Measurements from ENCODE around the gene LLPH.

The LLPH gene

DNA sequence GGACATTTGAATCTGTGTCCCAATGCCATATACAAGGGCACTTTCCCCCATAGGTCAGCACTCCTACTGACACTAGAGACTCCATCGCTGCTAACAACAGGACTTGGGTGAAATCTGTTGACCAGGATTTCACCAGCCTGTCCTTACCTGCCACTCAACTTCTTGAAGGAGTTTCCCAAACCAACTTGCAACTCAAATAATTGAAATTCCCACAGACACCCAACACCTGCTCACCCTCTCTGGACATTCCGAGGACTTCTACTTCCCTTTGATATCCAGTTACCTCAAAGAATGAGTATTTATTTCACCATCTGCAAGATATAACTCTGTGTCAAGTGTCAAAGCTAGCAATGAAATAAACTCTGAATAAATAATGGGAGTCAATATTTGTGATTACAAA, 44.6 kb downstream of the LLPH start:
- DNase-seq, result no peak

DNA sequence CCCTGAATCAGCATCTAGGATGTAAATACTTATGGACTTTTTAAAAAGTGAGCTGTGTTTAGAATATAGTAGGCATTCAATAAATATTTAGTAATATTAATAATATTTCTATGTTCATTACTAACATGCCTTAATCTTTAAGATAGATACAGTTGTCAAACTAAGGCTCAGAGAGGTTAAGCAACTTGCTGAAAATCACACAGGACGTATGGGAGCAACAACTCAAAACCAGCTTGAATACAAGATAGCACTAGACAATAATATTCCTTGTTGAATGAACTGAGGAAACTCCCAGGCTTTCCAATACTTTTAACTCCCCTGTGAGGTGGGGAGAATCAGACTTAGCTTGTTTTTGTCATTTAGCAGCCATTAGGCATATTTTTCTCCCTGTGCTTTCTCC, 45.3 kb downstream of the LLPH start:
- DNase-seq, result no peak

DNA sequence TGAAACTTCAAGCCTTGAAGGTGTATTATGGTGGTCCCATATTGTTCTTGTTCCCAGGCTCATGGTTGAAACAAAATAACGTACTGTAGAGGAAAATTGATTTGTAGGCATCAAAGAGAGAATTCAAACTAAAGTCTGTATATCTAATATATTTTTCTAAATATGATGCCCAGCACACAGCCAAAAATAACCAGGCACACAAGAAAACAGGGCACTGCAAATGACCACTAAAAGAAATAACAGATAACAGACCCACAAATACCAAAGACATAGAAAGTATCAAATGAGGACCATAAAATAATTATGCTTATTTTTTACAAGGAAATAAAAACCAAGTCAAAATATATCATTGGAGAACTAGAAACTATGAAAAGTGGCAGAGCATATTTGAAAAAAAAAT, 46.8 kb downstream of the LLPH start:
- DNase-seq, result no peak

DNA sequence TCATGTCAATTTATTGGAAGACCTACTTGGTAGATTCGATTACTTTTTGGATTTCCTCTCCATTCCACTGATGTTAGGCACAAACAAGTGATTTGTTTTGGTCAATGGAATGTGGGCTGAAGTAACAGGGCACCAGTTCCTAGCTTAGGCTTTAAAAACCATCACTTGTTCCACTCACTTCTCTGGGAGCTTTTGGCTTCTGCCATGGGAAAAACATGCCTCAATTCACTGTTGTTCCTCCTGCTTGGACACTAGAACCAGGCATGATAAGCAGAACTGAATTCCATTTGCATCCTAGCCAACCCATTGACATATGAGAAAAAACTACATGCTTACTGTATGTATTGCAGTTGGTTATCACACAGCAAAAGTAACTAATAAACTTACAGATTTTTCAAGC, 47.8 kb downstream of the LLPH start:
- DNase-seq, result no peak

DNA sequence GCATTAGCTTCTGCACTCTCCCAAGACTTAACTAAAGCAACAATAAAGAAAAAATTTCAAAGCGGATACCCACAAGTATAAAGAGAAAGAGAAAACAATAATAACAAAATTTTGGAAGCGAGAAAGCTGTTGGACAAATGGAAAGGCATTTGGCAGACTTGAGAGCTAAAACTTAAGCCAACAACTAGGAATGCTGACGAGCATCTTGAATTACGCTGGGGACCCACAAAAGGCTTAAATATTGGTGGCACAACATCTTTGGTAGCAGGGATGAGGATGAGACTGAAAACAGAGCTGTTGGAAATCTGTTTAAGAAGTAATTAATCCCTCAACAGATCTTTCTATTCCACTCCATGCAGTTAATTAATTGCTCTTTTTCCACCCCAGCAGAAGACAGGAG, 49.8 kb downstream of the LLPH start:
- DNase-seq, result no peak

DNA sequence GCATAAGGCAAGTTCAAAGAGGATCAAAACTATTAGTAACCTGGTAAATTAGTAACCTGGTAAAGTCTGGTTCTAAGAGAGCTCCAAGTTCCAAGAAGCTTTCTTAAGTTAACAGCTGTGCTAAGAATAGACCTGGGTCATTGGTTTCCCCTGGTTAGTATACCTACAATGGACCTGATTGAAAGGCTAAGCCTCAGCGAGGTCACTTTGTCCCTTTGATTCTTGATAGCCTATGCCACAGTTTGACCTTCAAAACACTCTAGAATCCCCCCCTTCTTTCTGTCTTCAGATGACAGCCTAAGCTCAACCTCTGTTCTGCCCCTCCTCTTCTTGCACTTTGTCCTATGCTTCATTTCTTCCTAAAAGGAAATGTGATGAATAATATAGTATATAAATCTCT, 53.0 kb downstream of the LLPH start:
- no peak for DNase-seq

DNA sequence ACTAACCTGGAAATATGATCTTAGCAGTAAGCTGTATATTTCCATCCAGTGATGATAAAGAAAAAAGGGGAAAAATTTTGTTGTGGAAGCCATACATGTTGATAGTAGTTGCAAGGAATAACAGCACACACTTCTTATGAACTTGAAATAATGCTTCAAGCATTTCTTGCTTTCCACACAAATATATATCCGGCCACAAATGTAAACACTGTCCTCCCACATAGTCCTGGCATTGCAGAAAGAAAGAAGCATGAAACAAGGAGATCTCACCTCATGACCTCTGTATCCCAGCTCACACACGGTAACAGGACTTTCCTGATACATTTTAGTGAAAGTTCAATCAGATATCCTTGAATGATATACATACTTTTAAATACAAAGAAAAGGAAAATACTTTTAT, 56.0 kb downstream of the LLPH start:
- no peak for DNase-seq

DNA sequence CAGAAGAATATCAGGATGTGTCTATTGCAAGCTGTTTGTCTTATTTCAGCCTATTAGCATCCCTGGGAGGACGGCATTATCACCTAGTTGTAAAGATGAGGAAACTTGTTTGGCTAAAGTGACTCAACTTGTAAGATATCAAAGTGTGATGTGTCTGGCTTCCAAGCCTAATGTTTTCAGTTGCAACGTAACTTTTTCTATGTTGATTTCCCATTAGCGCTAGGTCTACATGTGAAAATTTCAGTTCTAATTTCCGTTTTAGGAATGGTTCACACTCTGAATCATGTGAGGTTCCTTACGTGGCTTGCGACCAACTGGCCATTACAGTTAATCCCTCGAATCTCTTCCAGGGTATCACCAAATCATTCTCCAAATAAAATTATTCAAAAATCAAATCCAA, 58.0 kb downstream of the LLPH start:
- no peak for DNase-seq

DNA sequence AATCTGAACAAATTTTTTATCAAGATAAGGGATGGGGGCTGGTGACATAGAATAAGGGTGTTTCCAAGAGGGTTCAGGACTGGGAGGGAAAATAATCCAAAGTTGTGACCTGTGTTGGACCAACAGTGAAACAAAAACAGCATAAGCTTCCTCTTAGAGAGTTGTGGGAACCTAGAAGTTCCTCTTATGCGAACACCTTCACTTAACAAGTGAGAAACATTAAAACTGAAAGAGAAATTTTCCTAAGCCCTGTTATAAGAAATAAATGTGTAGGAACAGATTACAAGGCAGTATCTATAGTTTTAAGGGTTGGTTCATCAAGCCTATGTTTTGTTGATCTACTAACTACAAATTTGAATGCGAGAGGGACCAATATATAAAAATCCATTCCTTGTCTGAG, 58.4 kb downstream of the LLPH start:
- no peak for DNase-seq

DNA sequence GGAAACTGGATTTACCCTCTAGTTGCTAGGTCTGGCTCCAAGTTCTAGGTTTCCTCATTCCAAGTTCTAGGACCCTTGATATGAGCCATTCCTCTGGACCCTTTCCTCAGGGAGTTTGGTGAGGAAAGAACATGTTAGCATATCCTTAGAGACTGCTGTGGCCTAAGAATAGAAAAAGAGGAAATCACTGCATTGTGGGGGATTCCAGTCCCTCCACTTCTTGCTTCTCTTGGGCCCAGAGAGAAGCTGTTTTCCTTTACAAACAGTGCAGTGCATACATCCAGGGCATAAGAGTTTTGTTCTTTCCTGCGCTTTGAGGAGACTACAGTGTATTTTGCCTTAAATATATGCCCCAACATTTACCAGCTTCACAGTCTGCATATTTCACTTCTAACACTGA, 59.0 kb downstream of the LLPH start:
- DNase-seq, result no peak

DNA sequence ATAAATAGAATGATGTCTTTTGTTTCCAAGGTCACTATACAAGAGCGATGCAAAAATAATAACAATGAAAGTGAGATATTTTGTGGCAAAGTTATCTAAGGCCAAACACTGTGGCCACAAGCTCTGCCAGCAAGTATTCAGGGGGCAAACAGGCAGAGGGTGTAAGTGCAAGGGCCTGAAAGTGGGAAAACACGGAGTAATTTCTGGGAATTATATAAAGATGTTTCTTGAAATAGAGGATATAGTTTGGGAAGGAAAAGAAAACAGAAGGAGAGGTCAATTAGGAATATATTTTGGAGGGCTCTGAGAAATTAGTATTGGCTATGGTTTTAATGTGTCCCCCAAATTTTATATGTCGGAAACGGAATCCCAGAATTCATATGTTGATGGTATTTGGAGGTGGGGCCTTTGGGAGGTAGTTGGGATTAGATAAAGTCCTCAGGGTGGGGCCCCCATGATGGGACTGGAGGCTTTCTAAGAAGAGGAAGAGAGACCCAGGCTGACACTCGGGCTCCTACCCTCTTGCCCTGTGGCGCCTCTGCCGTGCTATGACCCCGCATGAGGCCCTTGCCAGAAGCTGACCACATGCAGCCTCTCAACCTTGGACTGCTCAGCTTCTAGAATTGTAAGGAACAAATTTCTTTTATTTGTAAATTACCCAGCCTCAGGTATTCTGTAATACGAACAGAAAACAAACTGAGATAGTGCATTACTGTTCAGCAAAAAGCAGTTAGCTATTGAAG, 60.0 kb downstream of the LLPH start:
- no peak for DNase-seq

DNA sequence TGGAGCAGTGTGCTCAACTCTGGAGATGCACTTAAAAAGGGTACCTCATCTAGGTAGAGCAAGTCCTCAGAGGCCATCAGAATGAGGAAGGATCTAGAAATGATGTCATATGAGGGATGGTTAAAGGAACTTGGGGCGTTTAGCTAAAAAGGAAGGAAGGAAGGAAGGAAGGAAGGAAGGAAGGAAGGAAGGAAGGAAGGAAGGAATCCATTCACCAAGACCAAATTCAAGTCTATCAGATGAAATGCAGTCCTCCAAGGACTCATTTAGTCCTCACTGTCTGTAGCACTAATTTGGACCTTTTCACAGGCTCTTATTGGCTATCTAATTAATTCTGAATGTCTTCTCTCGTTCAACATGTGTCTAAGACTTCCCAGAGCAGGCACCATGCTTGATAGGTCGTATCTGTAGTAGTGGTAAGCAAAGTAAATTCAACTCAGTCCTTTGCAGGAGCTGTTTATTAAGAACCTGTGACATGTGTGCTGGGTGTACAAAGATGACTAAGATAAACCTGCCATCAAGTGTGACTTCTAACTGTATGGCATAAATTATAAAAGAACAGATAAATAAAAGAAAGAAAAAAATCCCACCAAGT, 63.5 kb downstream of the LLPH start:
- DNase-seq, result no peak

Measured in NCI-H1092 (cell line).